ENCODE measurements around the gene RAB27A.

DNA sequence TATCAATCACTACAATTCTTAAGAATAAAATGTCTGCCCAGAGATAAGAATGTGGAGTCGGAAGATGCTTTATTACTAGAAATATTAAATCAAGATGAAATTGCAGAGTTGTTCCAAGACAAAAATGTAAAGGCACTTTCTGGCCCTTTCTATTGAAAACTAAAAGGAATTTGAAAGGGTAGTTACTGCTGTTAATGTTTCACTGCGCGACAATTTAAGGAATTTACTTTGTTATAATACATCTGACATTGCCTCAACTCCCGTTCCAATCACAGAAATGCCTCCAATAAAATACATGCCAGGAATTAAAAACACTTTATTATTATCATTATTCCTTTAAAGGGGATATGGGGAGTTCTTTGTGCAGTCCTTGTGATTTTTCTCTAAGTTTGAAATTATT, 119.3 kb downstream of the RAB27A start:
- TF ChIP-seq, protein P1, sequence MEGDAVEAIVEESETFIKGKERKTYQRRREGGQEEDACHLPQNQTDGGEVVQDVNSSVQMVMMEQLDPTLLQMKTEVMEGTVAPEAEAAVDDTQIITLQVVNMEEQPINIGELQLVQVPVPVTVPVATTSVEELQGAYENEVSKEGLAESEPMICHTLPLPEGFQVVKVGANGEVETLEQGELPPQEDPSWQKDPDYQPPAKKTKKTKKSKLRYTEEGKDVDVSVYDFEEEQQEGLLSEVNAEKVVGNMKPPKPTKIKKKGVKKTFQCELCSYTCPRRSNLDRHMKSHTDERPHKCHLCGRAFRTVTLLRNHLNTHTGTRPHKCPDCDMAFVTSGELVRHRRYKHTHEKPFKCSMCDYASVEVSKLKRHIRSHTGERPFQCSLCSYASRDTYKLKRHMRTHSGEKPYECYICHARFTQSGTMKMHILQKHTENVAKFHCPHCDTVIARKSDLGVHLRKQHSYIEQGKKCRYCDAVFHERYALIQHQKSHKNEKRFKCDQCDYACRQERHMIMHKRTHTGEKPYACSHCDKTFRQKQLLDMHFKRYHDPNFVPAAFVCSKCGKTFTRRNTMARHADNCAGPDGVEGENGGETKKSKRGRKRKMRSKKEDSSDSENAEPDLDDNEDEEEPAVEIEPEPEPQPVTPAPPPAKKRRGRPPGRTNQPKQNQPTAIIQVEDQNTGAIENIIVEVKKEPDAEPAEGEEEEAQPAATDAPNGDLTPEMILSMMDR (IDR thresholded peaks at IDR 0.05), result no peak
- TF ChIP-seq POLR2A (IDR thresholded peaks at IDR 0.05), result no peak
